ENCODE measurements around the gene WDR86.

WDR86 gene

DNA sequence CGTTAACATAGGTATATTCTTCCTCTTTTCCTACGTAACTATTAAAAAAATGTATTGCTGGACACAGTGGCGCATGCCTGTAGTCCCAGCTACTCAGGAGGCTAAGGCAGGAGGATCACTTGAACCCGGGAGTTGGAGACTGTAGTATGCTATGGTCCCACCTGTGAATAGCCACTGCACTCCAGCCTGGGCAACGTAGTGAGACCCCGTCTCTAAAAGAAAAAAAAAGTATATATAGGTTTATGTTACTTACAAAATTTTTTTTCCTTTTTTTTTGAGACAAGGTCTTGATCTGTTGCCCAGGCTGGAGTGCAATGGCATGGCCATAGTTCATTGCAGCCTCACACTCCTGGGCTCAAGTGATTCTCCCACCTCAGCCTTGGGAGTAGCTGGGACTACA is 62.6 kb downstream of the WDR86 start:
- H3K36me3 ChIP-seq (ENCODE audit: insufficient read depth, low read length): peaks cover 10% of the 10 kb centered on the region; the same call in 1 of the 2 replicates
- H3K4me1 ChIP-seq (ENCODE audit: insufficient read depth, low read length, poor library complexity, severe bottlenecking): peaks cover 41% of the 10 kb centered on the region
- no peaks in the 10 kb centered on the region for H3K27me3 ChIP-seq (ENCODE audit: insufficient read depth, low read length, poor library complexity, severe bottlenecking)
- H2AFZ ChIP-seq (ENCODE audit: low read length): no peak overlapping the region
- peaks cover 7% of the 10 kb centered on the region; the same call in 1 of the 2 replicates for H3F3A ChIP-seq (ENCODE audit: low read depth)
- peaks cover 37% of the 10 kb centered on the region for H3K79me2 ChIP-seq (ENCODE audit: insufficient read depth, low read length)
- no peak overlapping the region for H3K9ac ChIP-seq (ENCODE audit: low read depth, low read length, poor library complexity, severe bottlenecking)
- TF ChIP-seq CTCF (conservative IDR thresholded peaks at IDR 0.05; ENCODE audit: low read length) (no peak), EZH2phosphoT487 (IDR thresholded peaks at IDR 0.05; ENCODE audit: borderline replicate concordance) (no peak)
- H3K4me2 ChIP-seq (ENCODE audit: low read depth, low read length, poor library complexity, severe bottlenecking): no peak overlapping the region
- no peak overlapping the region for H3K4me3 ChIP-seq (ENCODE audit: low read length, poor library complexity, severe bottlenecking)
- H3K9me2 ChIP-seq (replicated peaks; ENCODE audit: low read depth, low read length): no peaks in the 10 kb centered on the region
- peaks cover 19% of the 10 kb centered on the region for H4K20me1 ChIP-seq (ENCODE audit: insufficient read depth, low read length, poor library complexity, severe bottlenecking)
- no peaks in the 10 kb centered on the region for H3K9me3 ChIP-seq (ENCODE audit: insufficient read depth, low read depth, low read length)

DNA sequence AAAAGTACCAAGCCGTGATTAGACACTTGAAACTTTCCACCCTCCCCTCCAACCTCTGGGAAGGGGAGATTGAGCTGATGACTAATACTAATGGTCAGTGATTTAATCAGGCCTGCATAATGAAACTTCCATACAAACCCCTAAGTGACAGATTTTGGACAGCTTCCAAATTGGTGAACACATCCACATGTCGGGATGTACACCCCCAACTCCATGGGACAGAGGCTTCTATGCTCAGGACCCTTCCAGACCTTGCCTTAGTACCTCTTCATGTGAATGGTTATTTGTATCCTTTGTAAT is 63.4 kb downstream of the WDR86 start:
- no peak overlapping the region for H3K9ac ChIP-seq (ENCODE audit: low read depth, low read length, poor library complexity, severe bottlenecking)
- no peaks in the 10 kb centered on the region for H3K9me2 ChIP-seq (replicated peaks; ENCODE audit: low read depth, low read length)
- H3K79me2 ChIP-seq (ENCODE audit: insufficient read depth, low read length): peaks cover 40% of the 10 kb centered on the region
- no peak overlapping the region for H3K4me3 ChIP-seq (ENCODE audit: low read length, poor library complexity, severe bottlenecking)
- peaks cover 34% of the 10 kb centered on the region for H3K4me1 ChIP-seq (ENCODE audit: insufficient read depth, low read length, poor library complexity, severe bottlenecking)
- H2AFZ ChIP-seq (ENCODE audit: low read length): no peak overlapping the region
- no peak overlapping the region for H3K4me2 ChIP-seq (ENCODE audit: low read depth, low read length, poor library complexity, severe bottlenecking)
- peaks cover 10% of the 10 kb centered on the region; the same call in 1 of the 2 replicates for H3K36me3 ChIP-seq (ENCODE audit: insufficient read depth, low read length)
- H3K9me3 ChIP-seq (ENCODE audit: insufficient read depth, low read depth, low read length): no peaks in the 10 kb centered on the region
- H3F3A ChIP-seq (ENCODE audit: low read depth): peaks cover 2% of the 10 kb centered on the region; the same call in 1 of the 2 replicates
- peaks cover 22% of the 10 kb centered on the region for H4K20me1 ChIP-seq (ENCODE audit: insufficient read depth, low read length, poor library complexity, severe bottlenecking)
- H3K27me3 ChIP-seq (ENCODE audit: insufficient read depth, low read length, poor library complexity, severe bottlenecking): no peaks in the 10 kb centered on the region
- TF ChIP-seq CTCF (conservative IDR thresholded peaks at IDR 0.05; ENCODE audit: low read length): no peak
- no peak for TF ChIP-seq EZH2phosphoT487 (IDR thresholded peaks at IDR 0.05; ENCODE audit: borderline replicate concordance)

DNA sequence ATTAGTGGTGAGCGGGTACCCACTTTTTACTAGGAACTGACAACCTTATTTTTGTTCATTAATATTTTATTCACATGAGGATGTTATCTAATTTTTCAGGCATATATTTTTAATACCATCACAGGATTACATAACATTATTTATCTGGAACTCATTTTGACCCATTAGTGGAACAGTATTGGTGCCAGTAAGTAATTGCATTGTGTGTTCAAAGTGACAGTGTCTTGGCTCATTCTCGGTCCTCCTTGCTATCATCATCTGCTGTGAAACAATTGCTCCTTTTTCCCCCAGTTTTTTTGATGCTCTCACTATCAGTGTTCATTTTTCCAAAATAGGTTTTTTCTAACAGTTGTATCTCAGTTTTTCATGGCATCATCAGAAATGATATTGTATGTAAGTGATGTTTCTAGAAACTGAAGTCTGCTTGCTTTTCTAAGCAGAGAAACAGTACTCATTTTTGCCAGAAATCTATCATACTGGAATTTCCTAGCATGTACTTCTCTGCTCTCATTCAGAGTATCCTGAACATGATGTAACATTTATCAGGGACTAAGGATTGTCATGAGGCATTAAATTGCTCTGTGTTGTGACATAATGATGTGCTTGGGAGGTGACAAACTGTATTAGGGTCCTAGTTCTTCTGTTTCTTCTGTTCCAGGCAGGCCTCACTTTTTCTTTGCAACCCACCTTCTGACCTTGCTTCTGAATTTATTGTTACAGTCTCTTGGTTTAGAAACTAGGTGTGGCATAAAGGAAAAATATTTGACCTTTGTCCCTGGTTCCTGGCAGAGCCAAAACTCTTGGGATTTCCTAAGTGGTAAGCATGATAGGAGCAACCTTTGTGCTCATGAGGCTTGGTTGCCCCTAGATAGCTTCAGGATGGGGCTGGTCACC is 64.0 kb downstream of the WDR86 start:
- Histone ChIP-seq H3K36me3 (ENCODE audit: insufficient read depth, low read length) (peaks cover 10% of the 10 kb centered on the region; the same call in 1 of the 2 replicates), H3K27me3 (ENCODE audit: insufficient read depth, low read length, poor library complexity, severe bottlenecking) (no peaks in the 10 kb centered on the region), H3K4me2 (ENCODE audit: low read depth, low read length, poor library complexity, severe bottlenecking) (no peak overlapping the region), H3K4me3 (ENCODE audit: low read length, poor library complexity, severe bottlenecking) (no peak overlapping the region), H2AFZ (ENCODE audit: low read length) (no peak overlapping the region), H3K9me3 (ENCODE audit: insufficient read depth, low read depth, low read length) (no peaks in the 10 kb centered on the region), H3F3A (ENCODE audit: low read depth) (peaks cover under 1% of the 10 kb centered on the region; the same call in 1 of the 2 replicates), H3K9ac (ENCODE audit: low read depth, low read length, poor library complexity, severe bottlenecking) (no peak overlapping the region), H3K79me2 (ENCODE audit: insufficient read depth, low read length) (peaks cover 40% of the 10 kb centered on the region), H4K20me1 (ENCODE audit: insufficient read depth, low read length, poor library complexity, severe bottlenecking) (peaks cover 21% of the 10 kb centered on the region), H3K4me1 (ENCODE audit: insufficient read depth, low read length, poor library complexity, severe bottlenecking) (peaks cover 28% of the 10 kb centered on the region), H3K9me2 (replicated peaks; ENCODE audit: low read depth, low read length) (no peaks in the 10 kb centered on the region)
- no peak for TF ChIP-seq CTCF (conservative IDR thresholded peaks at IDR 0.05; ENCODE audit: low read length)
- TF ChIP-seq EZH2phosphoT487 (IDR thresholded peaks at IDR 0.05; ENCODE audit: borderline replicate concordance): no peak
